Liver (tissue), 9 donors: ENCODE results near the gene MUTYH. TPM values are rescaled to one million over a fixed set of nuclear protein-coding genes. Genes with fewer than 3 reads are reported as not detected.

Experiments used
- DNase-seq: peaks from one replicate; pipeline ENCODE4 v3.0.0-alpha.2; 2017; ENCODE audit warnings: low spot score
- H3K27ac ChIP-seq, 2 donors: one replicate each; pipeline ENCODE4 v1.7.0; 2013; ENCODE audit warnings: inconsistent platforms in 2 of 2, low read length in 2 of 2, control low read depth in 1 of 2, low read depth in 1 of 2, mild to moderate bottlenecking in 1 of 2
- H3K27me3 ChIP-seq, 4 donors: one replicate each; pipeline versions ENCODE4 v1.6.1 to v1.7.0; 2013; ENCODE audit warnings: low read length in 3 of 4, inconsistent platforms in 1 of 4, mild to moderate bottlenecking in 1 of 4, moderate library complexity in 1 of 4; ENCODE audit not compliant: control insufficient read depth in 4 of 4, insufficient read depth in 4 of 4
- H3K36me3 ChIP-seq, 4 donors: one replicate each; pipeline versions ENCODE4 v1.6.1 to v1.7.0; 2013; ENCODE audit warnings: low read length in 3 of 4, mild to moderate bottlenecking in 3 of 4, low read depth in 1 of 4, moderate library complexity in 1 of 4; ENCODE audit not compliant: control insufficient read depth in 4 of 4, insufficient read depth in 3 of 4
- H3K4me1 ChIP-seq, 4 donors: one replicate each; pipeline versions ENCODE4 v1.6.1 to v1.7.0; 2013; ENCODE audit warnings: low read length in 3 of 4, mild to moderate bottlenecking in 3 of 4, moderate library complexity in 1 of 4; ENCODE audit not compliant: control insufficient read depth in 4 of 4, insufficient read depth in 4 of 4
- H3K4me3 ChIP-seq, 3 donors: one replicate each; pipeline versions ENCODE4 v1.6.1 to v1.7.0; 2013; ENCODE audit warnings: low read length in 3 of 3, control low read depth in 1 of 3, low read depth in 1 of 3, mild to moderate bottlenecking in 1 of 3
- H3K9ac ChIP-seq, 2 donors: one replicate each; pipeline ENCODE4 v1.7.0; 2013; ENCODE audit warnings: low read length in 2 of 2, mild to moderate bottlenecking in 2 of 2, moderate library complexity in 2 of 2, control low read depth in 1 of 2, low read depth in 1 of 2
- H3K9me3 ChIP-seq, 4 donors: one replicate each; pipeline versions ENCODE4 v1.6.1 to v1.7.0; 2013; ENCODE audit warnings: low read length in 3 of 4; ENCODE audit not compliant: control insufficient read depth in 4 of 4
- EGR1 ChIP-seq, 2 donors: IDR thresholded peaks; 2 replicates each; pipeline ENCODE4 v1.6.1; 2016 to 2018; ENCODE audit warnings: antibody characterized with exemption in 2 of 2, low read depth in 2 of 2
- FOXA1 ChIP-seq: IDR thresholded peaks from 2 replicates; pipeline ENCODE4 v1.6.1; 2016; ENCODE audit warnings: antibody characterized with exemption
- FOXA2 ChIP-seq: IDR thresholded peaks from 2 replicates; pipeline ENCODE4 v1.6.1; 2016; ENCODE audit warnings: antibody characterized with exemption
- GABPA ChIP-seq, 2 donors: IDR thresholded peaks in 1 of 2; conservative IDR thresholded peaks in 1 of 2; 2 replicates each; pipeline ENCODE4 v1.6.1; 2016; ENCODE audit warnings: antibody characterized with exemption in 2 of 2, mild to moderate bottlenecking in 1 of 2, moderate library complexity in 1 of 2
- HNF4A ChIP-seq, 2 donors: conservative IDR thresholded peaks; 2 replicates each; pipeline ENCODE4 v1.6.1; 2016; ENCODE audit warnings: antibody characterized with exemption in 2 of 2, mild to moderate bottlenecking in 2 of 2
- HNF4G ChIP-seq: IDR thresholded peaks from 2 replicates; pipeline ENCODE4 v1.6.1; 2016; ENCODE audit warnings: antibody characterized with exemption
- JUND ChIP-seq, 2 donors: IDR thresholded peaks; 2 replicates each; pipeline ENCODE4 v1.6.1; 2016; ENCODE audit warnings: antibody characterized with exemption in 2 of 2
- NR2F2 ChIP-seq: IDR thresholded peaks from 2 replicates; pipeline ENCODE4 v1.6.1; 2016; ENCODE audit warnings: antibody characterized with exemption
- RAD21 ChIP-seq, 2 donors: IDR thresholded peaks; 2 replicates each; pipeline ENCODE4 v1.6.1; 2016; ENCODE audit warnings: antibody characterized with exemption in 2 of 2, mild to moderate bottlenecking in 2 of 2
- REST ChIP-seq: IDR thresholded peaks from 2 replicates; pipeline ENCODE4 v1.6.1; 2016; ENCODE audit warnings: antibody characterized with exemption, mild to moderate bottlenecking
- RXRA ChIP-seq, 2 donors: IDR thresholded peaks; 2 replicates each; pipeline ENCODE4 v1.6.1; 2017 to 2018; ENCODE audit warnings: antibody characterized with exemption in 2 of 2, mild to moderate bottlenecking in 1 of 2
- SP1 ChIP-seq: IDR thresholded peaks from 2 replicates; pipeline ENCODE4 v1.6.1; 2018; ENCODE audit warnings: antibody characterized with exemption, mild to moderate bottlenecking
- TAF1 ChIP-seq: conservative IDR thresholded peaks from 2 replicates; pipeline ENCODE4 v1.6.1; 2016; ENCODE audit warnings: antibody characterized with exemption, mild to moderate bottlenecking
- YY1 ChIP-seq: IDR thresholded peaks from 2 replicates; pipeline ENCODE4 v1.6.1; 2016; ENCODE audit warnings: antibody characterized with exemption, mild to moderate bottlenecking
- ZBTB33 ChIP-seq: IDR thresholded peaks from 2 replicates; pipeline ENCODE4 v1.6.1; 2016; ENCODE audit warnings: antibody characterized with exemption
- WGBS: extraction: QIAGEN DNeasy Blood & Tissue Kit; methylation state at CpG from one replicate; pipeline ENCODE4 v1.1.7; 2013; 5-methylcytosine and 5-hydroxymethylcytosine counted together
- polyA plus RNA-seq, 2 donors: library from polyadenylated mRNA; stranded (reverse) in 1 of 2; unstranded in 1 of 2; fragments of 200-250 nt in 1 of 2; fragments of >200 nt in 1 of 2; fragmentation: Nextera tagmentation in 1 of 2; extraction: Ambion mirVana in 1 of 2; gene quantifications; one replicate each; pipeline versions ENCODE4 v1.2.1 to v1.2.3, GENCODE V29; 2013 to 2015
- total RNA-seq, 2 donors: library from RNA; depleted of rRNA; stranded (reverse); fragments of >200 nt; gene quantifications; one replicate each; pipeline ENCODE4 v1.2.3, GENCODE V29; 2014
- TF ChIP-seq, protein P1 (sequence below): IDR thresholded peaks from 2 replicates; pipeline ENCODE4 v1.6.1; 2016; ENCODE audit warnings: antibody characterized with exemption
- TF ChIP-seq, protein P2 (sequence below): fragments of 150-350 bp; IDR thresholded peaks from 2 replicates; pipeline ENCODE4 v1.5.1; 2017; ENCODE audit warnings: improper control_type of control experiment, low read depth, low read length; ENCODE audit not compliant: missing input control
- TF ChIP-seq, protein P3 (sequence below): IDR thresholded peaks from 2 replicates; pipeline ENCODE4 v1.6.1; 2016; ENCODE audit warnings: antibody characterized with exemption
- donor health status: healthy.
- donor health status: healthy.
- donor health status: healthy.
- donor health status: healthy.
- donor health status: healthy.

MUTYH gene
- total and polyA plus RNA-seq, 4 donors = 5.2 to 10.0 (median 8.2) TPM

DNA sequence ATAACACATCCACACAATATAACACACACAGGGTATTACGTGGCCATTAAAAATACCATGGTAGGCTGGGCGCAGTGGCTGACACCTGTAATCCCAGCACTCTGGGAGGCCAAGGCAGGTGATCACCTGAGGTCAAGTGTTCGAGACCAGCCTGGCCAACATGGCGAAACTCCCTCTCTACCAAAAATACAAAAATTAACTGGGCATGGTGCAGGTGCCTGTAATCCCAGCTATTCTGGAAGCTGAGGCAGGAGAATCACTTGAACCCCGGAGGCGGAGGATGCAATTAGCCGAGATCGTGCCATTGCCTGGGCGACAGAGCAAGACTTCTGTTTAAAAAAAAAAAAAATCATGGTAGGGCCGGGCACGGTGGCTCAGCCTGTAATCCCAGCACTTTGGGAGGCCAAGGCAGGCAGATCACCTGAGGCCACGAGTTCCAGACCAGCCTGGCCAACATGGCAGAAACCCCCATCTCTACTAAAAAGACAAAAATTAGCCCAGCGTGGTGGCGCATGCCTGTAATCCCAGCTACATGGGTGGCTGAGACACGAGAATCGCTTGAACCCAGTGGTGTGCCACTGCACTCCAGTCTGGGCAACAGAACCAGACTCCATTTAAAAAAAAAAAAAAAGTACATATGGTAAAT is 37.6 kb downstream of the MUTYH start:
- peak overlapping the region in 1 of 2 donors; percentile 49 for H3K27ac ChIP-seq
- no peak for DNase-seq
- no peak for TF ChIP-seq YY1
- TF ChIP-seq HNF4G = no peak
- TF ChIP-seq, protein P1, sequence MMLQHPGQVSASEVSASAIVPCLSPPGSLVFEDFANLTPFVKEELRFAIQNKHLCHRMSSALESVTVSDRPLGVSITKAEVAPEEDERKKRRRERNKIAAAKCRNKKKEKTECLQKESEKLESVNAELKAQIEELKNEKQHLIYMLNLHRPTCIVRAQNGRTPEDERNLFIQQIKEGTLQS = no peak
- TF ChIP-seq REST = no peak
- TF ChIP-seq TAF1 = no peak
- TF ChIP-seq FOXA1 = no peak
- no peak for TF ChIP-seq EGR1 (IDR thresholded peaks at IDR 0.05; ENCODE audit: low read depth in 2 of 2)
- TF ChIP-seq RAD21 (IDR thresholded peaks at IDR 0.05) = no peak
- no peak for TF ChIP-seq HNF4A (conservative IDR thresholded peaks at IDR 0.05)
- TF ChIP-seq SP1 = no peak
- TF ChIP-seq RXRA (IDR thresholded peaks at IDR 0.05) = no peak
- TF ChIP-seq ZBTB33 = no peak
- TF ChIP-seq FOXA2 = no peak
- TF ChIP-seq, protein P2, sequence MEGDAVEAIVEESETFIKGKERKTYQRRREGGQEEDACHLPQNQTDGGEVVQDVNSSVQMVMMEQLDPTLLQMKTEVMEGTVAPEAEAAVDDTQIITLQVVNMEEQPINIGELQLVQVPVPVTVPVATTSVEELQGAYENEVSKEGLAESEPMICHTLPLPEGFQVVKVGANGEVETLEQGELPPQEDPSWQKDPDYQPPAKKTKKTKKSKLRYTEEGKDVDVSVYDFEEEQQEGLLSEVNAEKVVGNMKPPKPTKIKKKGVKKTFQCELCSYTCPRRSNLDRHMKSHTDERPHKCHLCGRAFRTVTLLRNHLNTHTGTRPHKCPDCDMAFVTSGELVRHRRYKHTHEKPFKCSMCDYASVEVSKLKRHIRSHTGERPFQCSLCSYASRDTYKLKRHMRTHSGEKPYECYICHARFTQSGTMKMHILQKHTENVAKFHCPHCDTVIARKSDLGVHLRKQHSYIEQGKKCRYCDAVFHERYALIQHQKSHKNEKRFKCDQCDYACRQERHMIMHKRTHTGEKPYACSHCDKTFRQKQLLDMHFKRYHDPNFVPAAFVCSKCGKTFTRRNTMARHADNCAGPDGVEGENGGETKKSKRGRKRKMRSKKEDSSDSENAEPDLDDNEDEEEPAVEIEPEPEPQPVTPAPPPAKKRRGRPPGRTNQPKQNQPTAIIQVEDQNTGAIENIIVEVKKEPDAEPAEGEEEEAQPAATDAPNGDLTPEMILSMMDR = no peak
- TF ChIP-seq GABPA (IDR thresholded peaks at IDR 0.05 in 1 of 2, conservative IDR thresholded peaks at IDR 0.05 in 1 of 2) = no peak
- no peak for TF ChIP-seq NR2F2
- no peak for TF ChIP-seq JUND (IDR thresholded peaks at IDR 0.05)
- TF ChIP-seq, protein P3, sequence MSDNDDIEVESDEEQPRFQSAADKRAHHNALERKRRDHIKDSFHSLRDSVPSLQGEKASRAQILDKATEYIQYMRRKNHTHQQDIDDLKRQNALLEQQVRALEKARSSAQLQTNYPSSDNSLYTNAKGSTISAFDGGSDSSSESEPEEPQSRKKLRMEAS = no peak

More for the DNA sequence above, 37.6 kb downstream of the MUTYH start:
- Histone ChIP-seq H3K4me3 (peak overlapping the region in 2 of 3 donors; percentile 61 to 65), H3K27me3 (no peaks in the 10 kb centered on the region), H3K4me1 (peaks cover 3 to 22% (median 12%) of the 10 kb centered on the region in 4 donors), H3K9ac (peak overlapping the region in 1 of 2 donors; percentile 66), H3K9me3 (no peaks in the 10 kb centered on the region), H3K36me3 (no peaks in the 10 kb centered on the region)
- WGBS = 92% methylated on average over 16 of the region's 16 CpGs
